COR-L47 (cell line): Measurements from ENCODE around the gene TM7SF2.
"Not testable (repeated sequence)": the region's sequence is repeated elsewhere in the genome, so short reads cannot be mapped to it uniquely, and the experiment has no call there.

Source experiments
- DNase-seq: peaks from one replicate; lab custom pipeline; 2025; lab: John Stamatoyannopoulos, UW

Gene TM7SF2

GRCh38 chr11:65115361-65116082, 3.9 kb downstream of the TM7SF2 start:
- DNase-seq = no peak

GRCh38 chr11:65116370-65117205, 4.9 kb downstream of the TM7SF2 start:
- peak; percentile 63 for DNase-seq

GRCh38 chr11:65117206-65118096, 5.8 kb downstream of the TM7SF2 start, which contains the start of gene ZNHIT2:
Gene ZNHIT2 (minus strand): TSS chr11:65117701. CDS start chr11:65117653, 48 bp downstream.
- DNase-seq = peak; percentile 100

DNA sequence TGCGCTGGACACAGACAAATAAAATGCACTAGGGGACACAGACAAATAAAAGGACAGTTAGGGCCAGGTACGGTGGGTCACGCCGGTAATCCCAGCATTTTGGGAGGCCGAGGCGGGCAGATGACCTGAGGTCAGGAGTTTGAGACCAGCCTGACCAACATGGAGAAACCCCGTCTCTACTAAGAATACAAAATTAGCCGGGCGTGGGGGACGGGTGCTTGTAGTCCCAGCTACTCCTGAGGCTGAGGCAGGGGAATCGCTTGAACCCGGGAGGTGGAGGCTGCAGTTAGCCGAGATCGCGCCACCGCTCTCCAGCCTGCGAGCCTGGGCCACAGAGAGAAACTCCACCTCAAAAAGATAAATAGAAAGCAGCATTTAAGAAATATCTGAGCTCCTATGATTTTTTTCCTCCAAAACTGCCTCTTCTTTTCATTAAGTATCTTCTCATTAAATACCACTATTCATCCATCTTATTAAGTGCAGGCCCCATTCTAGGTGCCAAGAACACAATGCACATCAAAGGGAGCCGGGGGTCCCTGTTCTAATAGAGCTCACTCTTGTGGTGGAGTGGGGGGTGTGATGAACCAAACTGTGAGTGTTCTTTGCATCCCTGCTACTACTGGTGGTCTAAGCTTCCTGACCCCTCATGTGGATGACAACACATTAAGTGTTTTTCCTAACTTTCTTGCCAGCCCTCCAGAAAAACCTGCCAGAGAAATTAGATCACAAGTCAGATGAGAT, 6.6 kb downstream of the TM7SF2 start:
- DNase-seq = no peak

GRCh38 chr11:65118891-65119669, 7.4 kb downstream of the TM7SF2 start:
- DNase-seq = not testable (repeated sequence)

GRCh38 chr11:65119670-65119995, 8.0 kb downstream of the TM7SF2 start:
- DNase-seq = no peak

GRCh38 chr11:65120831-65121230, 9.2 kb downstream of the TM7SF2 start:
- no peak for DNase-seq

DNA sequence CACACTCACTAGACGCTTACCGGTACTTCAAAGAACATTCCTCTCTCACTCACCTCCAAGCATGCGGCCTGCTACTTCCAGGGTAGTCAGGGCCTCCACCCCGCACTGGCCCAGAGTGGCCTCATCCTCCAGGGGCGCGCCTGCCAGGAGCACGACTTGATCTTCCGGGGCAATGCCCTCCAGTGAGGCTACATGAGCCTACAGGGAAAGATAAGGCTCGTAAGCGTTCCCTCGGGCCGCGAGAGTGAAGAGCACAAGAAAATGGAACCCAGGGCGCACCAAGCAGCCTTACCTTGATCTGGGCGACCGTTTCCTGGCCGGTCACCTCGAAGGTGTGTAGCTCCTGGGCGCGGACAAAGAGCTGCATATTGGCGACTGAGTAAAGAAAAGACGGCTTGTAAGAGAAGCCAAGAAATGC, 9.8 kb downstream of the TM7SF2 start:
- DNase-seq = no peak

DNA sequence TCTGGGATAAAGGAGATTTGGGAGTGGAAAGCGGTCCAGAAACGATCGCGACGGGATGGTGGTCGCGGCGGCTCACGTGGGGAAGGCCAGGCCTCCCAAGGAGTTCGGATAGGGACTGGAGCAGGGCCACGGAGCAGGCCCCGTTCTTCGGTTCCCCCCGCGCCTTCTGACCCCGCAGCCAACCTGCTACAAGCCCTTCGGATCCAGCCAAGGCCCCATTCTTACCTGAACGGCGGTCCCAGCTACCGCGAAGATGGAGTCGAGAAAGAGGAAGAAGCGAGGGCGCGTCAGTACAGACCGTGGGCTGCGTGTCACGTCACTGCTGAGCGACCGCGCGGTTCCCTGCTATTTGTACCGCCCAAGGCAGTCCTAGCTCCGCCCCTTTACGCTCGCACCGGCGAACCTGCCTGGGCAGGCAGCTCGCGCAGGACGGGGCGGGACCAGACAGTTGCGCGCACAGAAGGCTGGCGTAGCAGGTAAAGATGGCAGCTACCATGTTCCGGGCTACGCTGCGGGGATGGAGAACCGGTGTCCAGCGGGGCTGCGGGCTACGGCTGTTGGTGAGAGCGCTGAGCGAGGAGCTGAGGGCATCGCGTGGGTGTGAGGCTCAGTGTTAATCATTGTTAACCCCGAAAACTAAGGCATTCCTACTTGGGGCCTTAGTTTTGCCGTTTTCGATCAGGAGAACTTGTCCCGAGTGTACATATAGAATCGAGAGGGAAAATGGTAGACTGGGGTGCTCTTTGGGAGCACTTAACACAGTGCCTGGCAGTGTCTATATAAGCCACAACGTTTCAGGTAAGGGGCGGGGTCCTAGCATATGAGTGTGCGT, 10.4 kb downstream of the TM7SF2 start, which contains the start of the genes FAU and MRPL49:
FAU (minus strand) TSS at position 270 of the 832 bp plus-strand sequence. CDS start 321 bp downstream, outside the sequence.
MRPL49 (plus strand) TSS at position 457 of the 832 bp plus-strand sequence; CDS start at position 483, 26 bp downstream.
- DNase-seq = peak; percentile 98

DNA sequence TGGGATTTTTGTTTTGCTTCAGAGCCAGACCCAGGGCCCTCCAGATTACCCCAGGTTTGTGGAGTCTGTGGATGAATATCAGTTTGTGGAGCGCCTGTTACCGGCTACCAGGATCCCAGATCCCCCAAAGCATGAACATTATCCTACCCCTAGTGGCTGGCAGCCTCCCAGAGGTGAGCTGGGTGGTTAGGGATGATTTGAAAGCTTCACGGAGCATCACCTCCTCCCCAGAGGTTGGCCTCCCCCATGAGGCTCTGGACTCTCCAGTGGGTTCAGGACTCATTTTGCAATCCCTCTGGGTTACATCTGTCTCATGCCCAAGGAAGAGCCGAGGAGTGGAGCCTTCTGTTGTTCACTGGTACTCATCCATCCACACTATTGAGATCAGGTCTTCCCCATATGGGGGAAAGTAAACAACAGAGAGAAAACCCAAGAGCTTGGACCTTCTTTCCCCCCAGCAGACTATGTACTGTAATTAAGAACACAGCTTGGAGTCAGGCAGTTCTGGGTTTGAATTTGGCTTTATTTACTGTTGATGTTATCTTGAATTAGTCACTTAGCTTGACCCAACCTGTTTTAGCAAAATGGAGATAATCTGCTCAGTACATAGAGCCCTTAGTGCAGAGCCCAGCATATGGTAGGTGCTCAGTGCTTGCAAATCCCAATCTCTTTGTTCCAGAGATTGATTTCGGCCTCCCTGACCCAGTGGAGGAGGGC, 13.0 kb downstream of the TM7SF2 start:
- DNase-seq = no peak

DNA sequence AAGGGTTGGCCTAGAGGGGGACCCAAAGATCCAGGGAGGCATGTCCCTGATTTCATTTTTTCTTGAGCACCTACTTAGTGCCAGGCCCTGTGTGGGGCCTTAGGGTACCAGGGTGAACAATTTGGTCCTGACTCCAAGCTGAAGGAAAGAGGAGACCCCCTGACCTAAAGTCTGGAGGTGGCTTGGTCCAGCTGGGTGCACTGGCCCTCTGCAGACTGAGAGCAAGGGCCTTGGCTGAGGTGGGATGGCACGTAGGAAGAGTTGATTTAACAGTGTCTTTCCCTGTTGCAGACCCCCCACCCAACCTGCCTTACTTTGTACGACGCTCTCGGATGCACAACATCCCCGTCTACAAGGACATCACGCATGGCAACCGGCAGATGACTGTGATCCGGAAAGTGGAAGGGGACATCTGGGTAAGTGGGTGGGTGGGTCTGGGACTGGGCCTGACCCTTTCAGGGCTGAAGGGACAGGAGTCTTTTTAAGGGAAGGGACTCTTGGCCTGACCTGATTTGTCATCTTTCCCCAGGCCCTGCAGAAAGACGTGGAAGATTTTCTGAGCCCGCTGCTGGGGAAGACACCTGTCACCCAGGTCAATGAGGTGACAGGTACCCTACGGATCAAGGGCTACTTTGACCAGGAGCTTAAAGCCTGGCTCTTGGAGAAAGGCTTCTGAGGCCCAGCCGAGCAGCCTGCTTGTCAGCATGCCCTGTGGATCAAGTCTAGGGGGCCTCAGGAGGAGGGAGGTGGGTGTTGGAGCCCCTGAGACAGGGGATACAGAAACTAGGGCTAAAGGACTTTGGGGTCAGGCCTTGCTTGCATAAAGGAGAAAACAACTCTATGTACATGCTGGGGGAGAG, 13.8 kb downstream of the TM7SF2 start:
- DNase-seq = no peak

DNA sequence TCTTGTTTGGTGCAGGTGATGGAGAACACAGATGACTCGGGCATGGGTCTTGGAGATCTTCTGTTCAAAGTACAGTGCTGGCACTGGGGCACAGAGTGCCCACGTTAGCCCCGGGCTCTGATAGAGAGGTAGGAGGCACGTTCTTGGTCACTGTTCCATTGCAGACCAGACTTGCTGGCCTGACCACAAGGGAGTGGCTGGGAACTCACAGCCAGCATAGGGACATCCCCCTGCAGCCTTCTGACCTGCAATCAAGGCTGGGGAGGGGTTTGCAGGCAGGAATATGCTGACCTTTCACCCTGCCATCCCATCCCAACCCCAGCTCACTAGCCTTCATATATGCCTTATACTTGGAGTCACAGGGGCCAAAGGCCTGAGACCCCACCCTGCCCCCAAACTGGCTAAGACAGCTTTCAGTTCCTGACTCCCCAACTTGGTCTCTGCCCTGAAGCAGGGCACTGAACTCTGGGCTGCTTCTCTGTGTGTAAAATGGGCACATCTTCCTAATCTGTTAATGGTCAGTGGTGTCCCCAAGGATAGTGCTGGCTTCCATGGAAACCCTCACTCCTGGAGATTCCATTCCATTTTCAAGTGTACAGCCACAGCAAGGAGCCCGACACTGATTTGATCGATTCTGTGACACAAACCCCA, 15.1 kb downstream of the TM7SF2 start:
- DNase-seq = no peak

DNA sequence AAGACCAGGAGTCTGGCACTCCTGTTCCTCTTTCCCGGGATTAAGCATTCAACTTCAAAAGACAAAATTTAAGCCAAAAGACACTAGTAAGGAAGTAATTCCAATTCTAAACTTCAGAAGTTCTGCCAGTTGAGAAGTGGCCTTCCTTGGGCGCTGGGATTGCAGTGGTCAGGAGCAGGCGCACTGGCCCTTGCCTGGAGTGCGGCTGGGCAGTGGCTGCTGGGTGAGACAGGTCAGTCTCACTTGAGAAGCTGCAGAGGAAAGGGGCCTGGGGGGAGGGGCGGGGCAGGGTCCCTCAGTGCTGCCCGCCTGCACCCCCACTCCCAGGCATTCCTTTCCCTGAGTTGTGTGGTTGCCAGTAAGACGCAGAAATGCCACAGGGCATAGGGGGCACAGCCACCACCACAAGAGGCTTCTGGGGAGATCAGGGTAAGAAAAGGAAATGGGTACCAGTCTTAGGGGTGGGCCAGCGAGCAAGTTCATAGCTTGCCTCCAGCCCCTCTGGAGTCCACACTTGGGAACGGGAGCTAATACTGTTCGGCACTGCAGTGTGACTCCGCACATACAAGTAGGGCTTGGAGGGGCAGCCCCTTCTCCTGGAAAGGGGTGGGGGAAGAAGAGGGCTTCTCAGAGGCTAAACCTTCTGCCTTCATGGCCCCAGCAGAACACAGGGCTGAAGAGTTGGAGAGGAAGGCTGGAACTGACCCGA, 16.0 kb downstream of the TM7SF2 start:
- no peak for DNase-seq

DNA sequence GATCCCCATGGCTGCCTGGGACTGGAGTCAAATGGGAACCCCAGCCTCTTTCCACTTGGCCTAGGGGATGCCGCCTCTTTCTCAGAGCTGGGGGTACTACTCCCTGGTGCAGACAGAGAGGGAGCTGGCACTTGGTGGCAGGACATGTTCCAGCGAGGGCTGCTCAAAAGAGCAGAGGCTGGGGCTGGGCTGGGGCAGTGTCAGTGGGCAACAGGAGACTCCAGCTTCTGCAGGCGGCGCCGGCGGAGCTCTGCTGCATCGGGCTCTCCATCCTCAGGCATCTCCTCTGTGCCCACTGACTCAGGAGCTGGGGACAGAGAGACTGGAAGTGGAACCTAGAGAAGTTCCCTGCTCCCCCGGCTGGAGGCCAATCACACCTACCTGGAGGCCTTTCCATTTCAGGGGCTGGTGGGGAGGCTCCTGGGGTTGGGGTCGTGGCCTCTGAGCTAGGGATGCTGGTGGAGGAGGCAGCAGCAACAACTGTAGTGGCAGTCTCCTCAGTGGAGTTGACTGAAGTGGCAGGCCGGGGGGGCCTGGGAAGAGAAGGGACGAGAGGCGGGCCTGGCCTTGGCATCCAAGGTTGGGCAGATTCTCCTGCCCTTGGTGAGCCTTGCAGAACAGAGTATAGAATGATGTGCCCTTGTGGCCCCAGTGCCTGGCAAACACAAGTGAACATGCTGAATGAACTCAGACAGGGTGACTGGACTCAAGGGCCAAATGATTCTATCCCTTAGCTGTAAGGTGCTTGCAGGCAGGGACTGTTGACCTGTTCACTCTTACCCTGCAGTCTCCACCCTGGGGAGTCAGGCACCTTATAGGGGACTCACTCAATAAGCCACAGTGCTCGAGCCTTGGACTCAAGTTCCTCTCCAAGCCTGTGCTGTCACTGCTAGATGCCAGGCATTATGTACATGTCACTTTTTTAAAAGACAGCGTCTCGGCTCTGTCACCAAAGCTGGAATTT, 16.8 kb downstream of the TM7SF2 start:
- DNase-seq = no peak

DNA sequence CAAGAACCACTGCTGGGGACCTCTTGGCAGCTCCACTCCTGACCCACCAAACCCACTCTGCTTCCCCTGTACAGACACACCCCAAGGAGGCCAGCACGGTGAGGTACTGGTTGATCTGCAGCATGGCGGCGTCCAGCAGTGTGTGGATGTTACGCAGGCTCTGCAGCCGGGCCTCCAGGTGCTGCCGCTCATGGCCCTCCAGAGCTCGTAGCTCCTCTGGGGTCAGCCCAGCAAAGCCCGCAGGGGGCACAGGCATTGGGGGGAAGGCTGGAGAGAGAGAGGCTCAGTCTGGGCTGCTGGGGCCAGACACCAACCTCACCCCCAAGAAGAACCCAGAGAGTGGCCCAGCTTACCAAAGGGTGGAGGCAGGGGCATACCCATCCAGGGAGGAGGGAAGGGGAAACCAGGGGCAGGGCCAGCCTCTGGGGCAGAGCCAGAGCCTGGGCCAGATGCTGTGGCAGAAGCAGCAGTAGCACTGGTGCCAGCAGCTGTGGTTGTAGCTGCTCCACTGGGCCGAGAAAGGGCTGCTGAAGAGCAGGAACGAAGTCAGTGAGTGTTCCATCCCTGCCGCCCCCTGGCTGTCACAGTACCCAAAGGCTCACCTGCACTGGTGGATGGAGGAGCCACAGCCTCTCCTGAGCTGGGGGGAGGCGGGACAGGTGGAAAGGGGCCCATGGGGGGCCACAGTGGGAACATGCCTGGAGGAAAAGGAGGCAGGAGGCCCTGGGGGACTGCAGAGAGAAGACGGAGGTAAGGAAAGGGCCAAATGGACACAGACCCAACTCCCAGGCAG, 18.2 kb downstream of the TM7SF2 start:
- DNase-seq = no peak
